HT1080 (cell line): Measurements from ENCODE around the gene ALDH1A3. TPM values are rescaled to one million over a fixed set of nuclear protein-coding genes. Genes with fewer than 3 reads are reported as not detected.

Experiments used
- DNase-seq: peaks from one replicate; pipeline ENCODE4 v3.0.0-alpha.2; 2015; ENCODE audit warnings: low read depth
- total RNA-seq: library from RNA; depleted of rRNA; stranded (reverse); fragments of >200 nt; shearing (Covaris generic); gene quantifications from 2 replicates; pipeline ENCODE4 v1.2.3, GENCODE V29; 2014

Gene ALDH1A3
- total RNA-seq, 1 experiment from 2014 or later, result 0.39 TPM

DNA sequence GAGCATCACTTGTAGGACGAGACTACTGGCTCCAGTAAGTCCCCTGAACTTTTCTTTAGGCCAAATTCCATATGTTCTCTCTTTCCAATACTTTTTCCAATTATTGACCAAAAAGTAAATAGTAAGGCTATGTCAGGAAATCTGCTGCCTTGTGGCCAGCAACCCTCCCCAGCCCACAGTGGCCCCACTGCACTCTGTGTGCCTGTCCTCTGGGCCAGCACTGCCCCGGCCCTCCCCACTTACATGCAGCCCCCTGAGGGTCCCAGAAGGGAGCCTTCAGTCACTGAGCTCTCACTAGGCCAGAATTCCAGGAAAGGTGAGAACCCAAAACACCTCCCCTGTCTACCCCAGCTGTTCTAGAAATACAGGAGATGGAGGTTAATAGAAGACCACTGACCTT is 21.3 kb upstream of the ALDH1A3 start:
- no peak for DNase-seq

DNA sequence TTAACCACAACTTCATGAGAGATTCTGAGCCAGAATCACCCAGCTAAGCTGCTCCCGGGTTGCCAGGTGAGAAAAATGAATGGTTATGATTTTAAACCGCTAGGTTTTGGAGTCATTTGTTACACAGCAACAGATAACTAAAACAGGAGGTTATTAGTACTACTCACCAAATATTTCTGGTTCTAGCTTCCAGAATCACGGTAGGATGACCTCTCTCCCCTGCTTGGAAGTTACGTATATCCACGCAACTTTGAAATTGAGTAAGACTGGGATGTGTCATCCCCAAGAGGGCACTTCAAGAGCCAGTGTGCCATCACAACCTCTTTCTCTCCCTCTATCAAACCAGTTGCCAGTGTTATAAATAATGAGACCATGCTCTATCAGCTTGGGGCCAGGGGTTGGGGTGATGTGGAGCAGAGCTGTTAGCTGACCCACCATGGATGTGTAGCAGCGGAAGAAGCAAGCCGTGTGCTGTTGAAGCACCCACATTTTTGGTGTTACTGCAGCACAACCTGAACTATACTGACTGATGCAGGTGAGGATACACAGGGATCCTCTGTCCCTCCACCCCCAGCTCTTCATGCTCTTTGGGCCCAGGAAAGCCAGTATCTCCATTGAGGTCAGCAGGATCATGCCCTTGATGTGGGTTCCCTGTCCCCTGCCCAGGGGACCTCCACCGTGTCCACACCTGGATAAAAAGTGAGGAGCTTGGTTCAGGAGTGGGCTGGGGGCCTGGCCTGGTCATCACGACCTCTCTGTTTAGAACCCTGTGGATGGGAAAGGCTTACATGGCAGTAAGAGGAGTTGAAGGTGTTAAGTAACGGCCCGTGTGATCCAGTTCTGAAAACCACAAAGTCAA is 19.4 kb upstream of the ALDH1A3 start:
- no peak for DNase-seq

DNA sequence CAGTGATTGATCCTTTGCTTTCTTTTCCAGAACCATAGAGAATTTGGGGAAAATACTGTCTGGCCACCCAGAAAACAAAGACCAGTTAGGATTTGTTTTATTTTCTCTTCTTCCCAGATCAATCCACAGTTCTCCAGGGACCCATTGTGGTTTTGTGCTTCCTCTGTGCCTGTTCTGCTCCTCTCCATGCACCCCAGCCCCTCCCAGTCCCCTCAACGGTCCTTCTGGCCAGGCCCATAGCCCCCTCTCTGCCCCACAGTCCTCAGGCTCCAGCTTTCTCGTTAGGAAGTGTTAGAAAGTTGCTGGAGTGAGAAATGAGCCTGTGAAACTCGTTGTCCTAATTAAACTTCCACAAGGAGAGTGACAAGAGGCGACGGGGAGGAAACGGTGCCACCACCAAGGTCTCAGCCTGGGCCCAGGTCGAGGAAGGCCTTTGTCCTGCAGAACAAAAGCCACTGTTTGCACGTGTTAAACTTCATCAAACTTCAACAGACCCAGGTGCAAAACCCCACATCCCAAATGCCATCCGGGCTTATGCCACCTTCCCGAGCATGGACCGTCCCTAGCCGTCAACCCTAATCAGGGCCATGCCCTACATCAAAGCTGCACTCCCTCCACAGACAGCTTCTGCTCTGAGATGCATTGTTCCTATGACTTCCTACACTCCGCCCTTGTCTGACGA is 18.7 kb upstream of the ALDH1A3 start:
- DNase-seq, result no peak

DNA sequence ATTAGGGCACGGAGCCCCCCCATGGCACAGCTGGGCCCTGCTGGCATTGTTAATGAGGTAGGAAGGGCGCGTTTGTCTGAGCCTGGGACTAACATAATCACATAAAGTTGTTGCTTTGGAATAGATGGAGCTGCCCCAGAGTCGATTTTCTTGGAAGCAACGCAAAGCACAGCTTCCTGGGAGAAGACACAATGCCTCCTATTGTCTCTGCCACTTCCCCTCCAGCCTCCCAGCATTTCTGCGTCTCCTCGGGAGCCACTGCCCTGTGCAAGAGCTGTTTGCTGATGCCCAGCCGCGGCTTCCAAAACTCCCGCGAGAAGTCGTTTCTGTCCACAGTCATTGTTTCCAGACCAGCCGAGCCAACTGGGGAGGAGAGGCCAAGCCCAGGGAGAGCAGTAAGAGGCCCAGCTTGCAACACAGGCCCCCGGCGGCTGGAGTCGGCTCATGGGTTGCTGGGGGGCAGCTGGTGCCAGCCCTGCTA is 18.1 kb upstream of the ALDH1A3 start:
- DNase-seq, result no peak

DNA sequence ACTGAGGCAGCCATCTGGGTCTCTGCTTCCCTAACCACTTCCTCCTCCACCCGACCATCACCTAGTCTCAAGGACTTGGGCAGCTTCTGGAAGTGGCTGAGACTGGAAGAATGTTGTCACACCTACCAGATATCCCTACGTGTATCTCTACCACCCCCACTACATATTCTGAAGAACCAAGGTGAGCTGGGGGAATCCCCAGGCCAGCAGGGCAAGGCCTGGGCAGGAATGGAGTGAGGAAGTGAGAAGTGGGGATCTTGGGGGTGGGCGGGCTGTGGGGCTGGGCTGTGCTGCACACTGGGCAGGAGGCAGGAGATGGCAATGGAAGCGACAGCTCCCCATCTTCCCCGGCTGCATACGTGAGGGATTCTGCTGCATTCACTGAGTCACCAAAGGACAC is 17.5 kb upstream of the ALDH1A3 start:
- DNase-seq, result no peak

DNA sequence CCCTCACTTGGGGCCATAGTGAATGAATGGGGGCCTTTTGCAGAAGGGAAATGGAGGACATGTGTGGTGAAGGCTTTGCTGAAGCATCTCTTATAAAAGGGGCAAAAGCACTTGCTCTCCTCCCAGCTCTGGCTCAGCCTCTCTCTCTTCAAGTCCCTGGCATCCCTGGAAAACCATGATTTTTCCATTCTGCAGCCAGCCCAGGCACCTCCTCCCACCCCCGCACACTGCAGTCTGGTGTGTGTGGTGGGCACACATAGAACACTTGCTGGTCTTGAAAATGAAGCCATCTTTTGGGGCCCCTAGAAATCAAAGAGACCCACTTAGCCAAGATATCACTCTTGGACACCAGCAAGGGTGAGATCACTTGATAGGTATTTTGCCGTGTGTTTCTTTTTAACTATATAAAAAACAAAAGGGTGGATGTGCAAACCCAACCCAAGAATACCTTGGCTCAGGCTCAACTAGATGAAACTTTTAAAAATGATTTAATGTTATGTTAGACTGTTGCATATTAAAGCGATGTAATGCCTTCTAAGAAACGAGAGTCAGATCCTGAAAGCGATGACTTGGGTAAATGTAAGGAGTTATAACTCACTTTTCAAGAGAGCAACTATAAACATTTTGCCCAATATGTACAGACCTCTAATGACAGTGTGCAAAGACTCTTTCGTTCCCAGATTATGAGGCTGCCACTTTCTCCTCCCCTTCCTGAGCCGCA is 16.4 kb upstream of the ALDH1A3 start:
- no peak for DNase-seq

DNA sequence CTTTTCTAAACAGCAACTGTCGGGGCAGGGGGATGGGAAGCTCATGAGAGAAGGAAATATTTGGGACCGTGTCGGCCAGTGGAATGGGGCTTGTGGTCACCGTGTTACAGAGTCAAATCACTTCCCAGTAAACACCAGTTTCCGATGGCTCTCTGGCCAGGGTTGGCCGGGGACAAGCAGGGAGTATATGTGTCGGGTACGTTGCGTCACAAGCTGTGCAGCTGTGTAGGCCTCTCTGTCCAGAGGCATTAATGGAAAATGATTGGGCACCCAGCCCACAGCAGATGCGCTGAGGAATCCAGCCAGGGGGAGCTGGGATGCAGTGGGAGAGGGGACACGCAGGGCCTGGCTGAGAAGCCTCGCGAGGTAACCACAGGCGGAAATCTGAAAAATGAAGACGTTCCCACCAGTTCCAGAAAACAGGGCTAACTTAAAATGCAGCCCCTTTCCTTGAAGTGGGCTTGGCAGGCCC is 15.8 kb upstream of the ALDH1A3 start:
- no peak for DNase-seq

DNA sequence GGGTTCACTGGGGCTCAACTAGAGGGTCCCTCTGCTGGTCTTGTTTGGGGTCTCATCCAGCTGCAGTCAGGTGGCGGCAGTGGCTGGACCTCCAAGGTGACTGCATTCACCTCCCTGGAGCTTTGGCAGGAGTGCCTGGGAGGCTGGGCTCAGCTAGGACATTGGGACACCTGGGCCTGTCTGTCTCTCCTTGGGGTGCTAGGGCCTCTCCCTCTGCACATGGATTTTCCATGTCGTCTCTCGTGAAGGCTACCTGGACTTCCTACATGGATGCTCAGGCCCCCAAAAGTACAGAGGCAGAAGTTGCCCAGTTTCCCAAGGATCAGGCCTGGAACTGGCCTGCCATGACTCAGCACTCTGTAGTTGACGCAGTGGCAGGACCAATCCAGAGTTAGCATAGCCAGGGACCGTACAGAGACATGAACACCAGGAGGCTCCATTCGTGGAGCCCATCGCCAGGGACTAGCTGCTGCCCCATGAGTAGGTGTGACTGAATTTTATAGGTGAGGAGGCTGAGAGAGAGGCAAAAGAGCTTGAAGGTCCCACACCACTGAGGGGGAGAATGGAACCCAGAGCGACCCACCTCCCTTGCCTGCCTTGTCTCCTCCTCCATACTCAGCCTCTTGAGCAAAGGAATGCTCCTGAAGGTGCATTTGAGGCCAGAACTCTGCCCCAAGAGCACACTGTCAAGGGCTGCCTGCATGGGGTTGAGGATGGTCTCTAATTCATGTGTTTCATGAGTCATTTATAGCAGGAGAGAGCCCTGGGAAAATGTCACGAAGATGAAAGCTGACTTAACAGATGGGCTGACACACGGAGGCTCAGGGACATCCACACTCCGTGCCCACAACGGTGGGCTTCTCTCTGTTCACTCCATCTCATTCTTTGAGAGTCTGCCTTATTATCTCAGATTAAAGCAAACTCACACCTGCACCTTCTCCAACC is 13.0 kb upstream of the ALDH1A3 start:
- DNase-seq, result no peak

DNA sequence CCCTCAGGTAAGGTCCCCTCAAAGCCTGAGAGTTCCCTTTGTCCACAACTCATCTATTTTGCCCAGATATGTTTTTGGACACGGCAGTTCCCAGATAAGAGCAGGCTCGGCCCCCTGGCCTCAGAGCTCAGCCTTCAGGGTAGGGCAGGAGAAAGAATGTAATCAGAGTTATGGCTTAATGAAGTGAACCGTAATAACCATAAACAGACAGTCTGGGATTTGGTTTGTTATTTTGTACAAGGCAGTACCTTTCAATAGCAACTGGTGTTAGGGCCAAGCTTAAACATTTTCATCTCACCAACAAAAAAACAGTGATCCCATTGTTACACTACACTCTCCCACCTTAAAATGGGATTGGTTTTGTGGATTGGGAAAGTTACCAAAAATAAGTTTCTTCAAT is 12.2 kb upstream of the ALDH1A3 start:
- no peak for DNase-seq

DNA sequence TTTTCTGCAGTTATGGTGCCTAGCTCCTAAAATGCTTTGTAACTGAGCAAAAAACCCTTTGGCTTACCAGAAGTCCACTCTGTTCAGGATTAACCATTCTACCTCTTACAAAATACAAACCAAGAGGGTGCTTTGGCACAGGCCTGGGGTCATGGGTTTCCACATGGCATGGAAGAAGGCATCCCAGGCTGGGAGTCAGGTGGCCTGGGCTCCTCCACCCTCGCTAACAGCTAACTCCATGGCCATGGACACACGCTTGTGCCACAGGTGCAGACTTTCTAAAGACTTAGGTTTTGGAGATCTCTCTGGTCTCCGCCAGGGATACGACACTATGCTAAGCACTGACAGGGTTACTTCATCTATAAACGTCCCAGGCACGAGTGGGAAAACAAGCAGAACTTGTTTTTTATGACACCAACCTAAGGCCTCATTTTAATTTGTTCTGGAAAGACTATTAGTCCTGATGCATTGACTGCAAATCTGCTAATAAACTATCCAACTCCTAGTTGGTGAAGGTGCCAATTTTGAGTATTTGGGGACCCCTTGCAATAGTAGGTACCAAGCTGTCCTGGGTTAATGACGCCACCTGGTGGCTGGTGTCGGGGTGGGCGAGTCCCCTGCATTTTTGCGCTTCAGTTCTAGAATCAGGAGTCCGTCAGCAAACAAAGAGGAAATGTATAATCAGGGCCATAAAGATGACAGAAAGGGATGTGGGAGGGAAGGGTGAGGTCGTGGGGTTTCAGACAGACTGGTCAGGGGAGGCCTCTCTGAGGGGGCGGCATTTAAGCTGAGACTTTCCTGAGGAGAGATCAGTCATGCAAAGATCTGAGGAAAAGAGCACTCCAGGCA is 10.3 kb upstream of the ALDH1A3 start:
- peak; percentile 19 for DNase-seq

DNA sequence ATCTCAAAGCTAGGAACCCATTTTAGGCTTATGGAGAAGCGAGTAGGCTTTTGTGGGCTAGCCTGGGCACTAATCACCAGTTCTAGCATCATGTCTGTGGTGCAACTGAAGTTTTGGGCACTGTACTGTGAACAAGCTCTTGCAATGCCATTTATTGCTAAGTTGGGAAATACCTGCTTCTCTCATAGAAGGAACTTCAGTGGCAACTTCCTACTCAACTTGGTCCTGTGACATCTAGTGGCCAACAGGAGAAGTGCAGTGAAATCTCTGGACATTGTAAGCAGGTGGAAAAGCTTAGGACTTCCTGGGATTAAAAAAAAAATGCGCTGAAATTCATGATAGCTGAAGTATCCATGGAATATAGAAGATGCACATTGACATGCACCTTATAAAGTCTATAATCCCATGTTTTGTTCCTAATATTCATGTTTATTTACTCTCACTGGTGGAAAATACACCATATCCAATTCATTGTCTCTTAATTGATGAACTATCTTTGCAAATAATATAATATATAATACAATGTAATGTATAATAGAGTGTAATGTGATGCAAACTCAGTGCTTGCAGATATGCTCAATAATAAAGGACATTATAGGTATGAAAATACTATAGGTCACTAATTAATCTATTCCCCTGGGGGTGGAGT is 6.5 kb upstream of the ALDH1A3 start:
- DNase-seq, result peak; percentile 67

DNA sequence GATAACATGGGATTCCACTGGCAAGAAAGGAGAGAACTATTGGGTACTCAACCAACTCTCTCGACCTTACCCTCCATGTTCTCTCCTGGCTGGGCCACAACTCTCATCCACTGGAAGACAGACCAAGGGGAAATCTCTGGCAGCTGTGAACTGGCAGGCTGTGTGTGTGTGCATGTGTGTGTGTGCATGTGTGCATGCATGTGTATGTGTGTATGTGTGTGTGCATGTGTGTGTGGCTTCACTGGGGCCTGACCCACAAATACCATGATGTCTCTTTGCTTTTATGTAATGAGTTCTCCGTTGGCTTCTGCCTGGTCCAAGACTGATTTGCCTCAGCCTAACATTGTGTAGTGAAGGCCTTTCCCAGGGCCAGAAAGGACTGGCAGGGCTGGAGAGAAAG is 4.1 kb upstream of the ALDH1A3 start:
- no peak for DNase-seq

DNA sequence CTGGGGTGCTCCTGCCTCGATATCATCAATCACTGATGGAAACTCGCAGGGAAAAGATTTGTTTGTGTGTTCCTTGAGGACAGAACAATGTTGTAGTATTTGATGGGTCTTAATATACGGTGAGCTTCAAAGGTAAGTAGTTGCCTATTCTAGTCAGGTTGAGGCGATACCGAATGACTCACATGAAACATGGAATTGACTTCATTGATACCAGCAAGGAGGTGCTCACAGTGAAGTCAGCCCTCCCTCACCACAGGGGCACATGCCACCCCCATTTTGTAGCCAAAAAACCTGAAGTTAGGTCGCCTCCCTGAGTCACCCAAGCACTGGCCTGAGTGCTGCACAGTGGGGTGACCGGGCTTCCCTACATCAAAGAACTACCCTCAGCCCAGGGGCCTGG is 3.7 kb upstream of the ALDH1A3 start:
- DNase-seq, result no peak

DNA sequence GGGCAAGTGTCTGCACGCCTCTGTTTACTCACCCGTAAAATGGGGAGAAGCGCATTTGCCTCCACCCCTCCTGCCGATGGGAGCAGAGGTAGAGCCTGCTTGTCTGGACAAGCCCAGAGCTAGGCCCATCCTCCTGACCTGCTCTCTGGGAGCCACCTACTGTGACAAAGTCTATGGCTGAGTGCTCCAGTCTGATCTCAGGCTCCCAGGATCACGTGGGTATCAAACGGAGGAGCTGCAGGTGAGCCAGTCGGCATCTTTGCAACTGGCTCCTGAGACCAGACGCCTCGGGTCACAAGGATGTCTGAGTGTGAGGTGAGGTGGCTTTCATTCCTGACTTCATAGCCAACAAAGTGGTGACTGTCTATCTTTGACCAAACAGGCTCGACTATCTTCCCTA is 2.1 kb upstream of the ALDH1A3 start:
- no peak for DNase-seq

DNA sequence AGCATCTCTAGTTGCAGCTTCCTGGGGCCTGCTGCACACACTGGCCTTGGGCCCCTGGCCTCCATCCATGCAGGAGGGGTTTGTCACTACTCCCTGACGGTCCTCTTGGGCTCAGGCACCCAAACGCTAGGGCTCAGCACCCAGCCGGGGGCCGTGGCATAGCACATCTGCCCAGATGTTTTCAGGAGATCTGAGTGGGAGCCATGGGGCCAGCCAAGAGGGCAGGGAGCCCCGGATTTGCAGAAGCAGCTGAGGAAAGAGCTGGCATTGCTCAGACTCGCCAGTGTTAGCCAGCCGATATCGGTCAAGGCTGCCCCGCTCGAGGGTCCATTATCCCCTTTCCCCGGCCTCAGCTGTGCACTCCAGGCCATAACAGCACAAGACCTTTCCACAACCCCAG is 1.5 kb upstream of the ALDH1A3 start:
- no peak for DNase-seq

DNA sequence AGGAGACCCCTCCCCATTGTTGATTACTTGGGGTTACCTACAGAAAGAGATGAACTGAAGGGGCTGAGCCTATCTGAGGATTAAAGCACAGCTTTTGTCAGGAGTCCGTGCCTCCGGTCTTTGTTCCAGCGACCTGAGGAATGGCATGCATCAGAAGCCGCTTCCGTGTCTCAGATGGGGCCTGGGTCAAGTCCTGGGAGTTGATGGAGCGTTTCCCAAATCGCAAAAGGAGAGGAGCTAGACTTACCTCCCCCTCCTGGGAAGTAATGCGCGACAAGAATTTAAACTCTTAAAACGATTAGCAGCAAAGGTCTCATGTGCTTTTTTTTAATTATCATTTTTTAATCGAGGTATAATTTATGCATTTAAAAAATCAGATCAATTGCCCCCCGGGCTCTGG is 983 bp upstream of the ALDH1A3 start:
- no peak for DNase-seq

DNA sequence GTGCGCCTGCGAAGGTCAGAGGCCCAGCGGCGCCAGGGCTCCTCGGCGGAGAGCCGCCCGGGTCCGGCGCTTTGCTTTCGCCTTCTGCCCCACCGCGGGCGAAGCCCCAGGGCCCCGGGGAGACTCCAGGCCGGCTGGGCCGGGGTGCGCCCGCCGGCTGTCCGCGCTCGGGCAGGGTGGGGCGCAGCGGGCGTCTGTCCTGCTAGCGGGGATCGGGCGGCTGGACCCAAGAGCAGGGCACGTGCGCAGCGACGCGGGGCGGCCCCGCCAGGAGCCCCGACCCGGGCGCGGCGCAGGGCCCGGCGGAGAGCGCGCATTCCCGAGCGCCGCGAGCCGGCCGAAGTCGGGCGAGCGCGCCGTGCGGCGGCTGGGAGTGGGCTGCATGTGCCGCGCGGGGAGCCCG is 569 bp upstream of the ALDH1A3 start:
- no peak for DNase-seq

DNA sequence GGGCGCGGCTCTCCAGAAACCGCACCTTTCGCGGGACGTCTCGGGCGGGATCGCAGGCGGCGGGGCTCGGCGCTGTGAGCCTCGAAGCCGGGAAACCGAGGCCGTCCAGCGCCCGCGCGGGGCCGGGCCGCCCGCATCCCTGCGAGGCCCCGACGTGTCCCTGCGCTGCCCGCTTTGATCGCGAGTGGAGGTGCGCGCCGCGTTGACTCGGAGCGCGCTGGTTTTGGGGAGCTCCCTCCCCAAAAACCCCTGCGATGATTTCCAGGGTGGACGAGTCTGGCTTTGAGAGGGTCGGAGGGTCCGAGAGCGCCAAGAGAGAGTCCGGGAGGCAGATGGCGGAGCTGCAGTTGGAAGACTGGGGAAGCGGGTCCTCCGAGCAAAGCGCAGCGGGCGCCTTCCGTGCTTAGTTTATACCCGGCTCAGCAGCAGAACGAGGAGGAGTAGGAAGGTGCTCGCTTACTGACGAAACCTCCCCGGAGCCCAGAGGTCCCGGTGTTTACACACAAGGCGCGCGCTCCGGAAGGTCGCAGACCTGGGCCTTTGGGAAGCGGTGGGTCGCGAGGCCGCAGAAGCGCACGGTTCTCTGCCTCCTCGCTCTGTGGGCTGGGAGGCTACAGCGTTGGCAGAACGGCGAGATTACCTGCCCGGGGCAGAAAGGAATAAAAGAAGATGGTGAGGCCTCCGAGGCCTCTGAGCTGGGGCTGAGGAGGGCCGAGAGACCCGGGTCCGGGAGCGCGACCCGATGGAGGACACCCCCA is 687 bp downstream of the ALDH1A3 start:
- DNase-seq, result no peak

DNA sequence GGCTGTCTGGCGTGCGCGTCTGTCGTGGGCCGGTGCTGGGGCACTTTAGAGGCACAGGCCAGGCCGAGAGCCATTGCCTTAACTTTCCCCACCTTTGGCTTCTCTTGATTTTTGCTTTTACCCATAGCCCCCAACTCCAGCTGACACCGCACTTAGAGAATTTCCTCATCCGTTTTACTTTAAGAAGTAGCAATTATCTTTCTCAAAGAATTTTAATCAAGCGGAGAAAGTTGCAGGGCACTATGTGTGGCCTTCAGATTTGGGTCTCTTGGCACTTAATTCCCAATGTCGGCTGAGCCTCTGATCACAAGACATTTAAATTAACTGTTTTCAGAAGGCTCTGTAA is 1.2 kb downstream of the ALDH1A3 start:
- no peak for DNase-seq
